Dermis blood vessel endothelial cell (primary cell): ENCODE measurements around the gene MTX1. TPM values are rescaled to one million over a fixed set of nuclear protein-coding genes. Genes with fewer than 3 reads are reported as not detected.
"Not testable (repeated sequence)": the region's sequence is repeated elsewhere in the genome, so short reads cannot be mapped to it uniquely, and the experiment has no call there.

Source experiments
- DNase-seq: peaks from one replicate; pipeline ENCODE4 v3.0.0; 2010
- total RNA-seq: library from RNA; depleted of rRNA; stranded (reverse); fragments of >200 nt; gene quantifications from 2 replicates; pipeline ENCODE4 v1.2.3, GENCODE V29; 2014

The MTX1 gene
- total RNA-seq, result 49.3 and 50.2 TPM in 2 replicates

- peak; percentile 89 for DNase-seq
Measured at GRCh38 chr1:155208541-155209311, at the start of gene MTX1. MTX1 (plus strand) TSS chr1:155208695; CDS start chr1:155208805, 110 bp downstream.

GRCh38 chr1:155158991-155159390 is 49.5 kb upstream of the MTX1 start:
- no peak for DNase-seq

GRCh38 chr1:155160128-155160527 is 48.4 kb upstream of the MTX1 start:
- no peak for DNase-seq

GRCh38 chr1:155162631-155163030 is 45.9 kb upstream of the MTX1 start:
- not testable (repeated sequence) for DNase-seq

- not testable (repeated sequence) for DNase-seq
Measured at GRCh38 chr1:155163785-155164184, 44.7 kb upstream of the MTX1 start.

- not testable (repeated sequence) for DNase-seq
Measured at GRCh38 chr1:155164625-155165024, 43.9 kb upstream of the MTX1 start.

- no peak for DNase-seq
Measured at GRCh38 chr1:155166051-155166470, 42.4 kb upstream of the MTX1 start.

- DNase-seq, result peak; percentile 93
Measured at GRCh38 chr1:155166471-155167165, 41.9 kb upstream of the MTX1 start.

- peak; percentile 97 for DNase-seq
Measured at GRCh38 chr1:155167166-155168104, 41.1 kb upstream of the MTX1 start.

GRCh38 chr1:155168105-155168445 is 40.4 kb upstream of the MTX1 start:
- DNase-seq, result not testable (repeated sequence)

GRCh38 chr1:155168456-155169210 is 39.9 kb upstream of the MTX1 start:
- no peak for DNase-seq

- DNase-seq, result no peak
Measured at GRCh38 chr1:155169541-155169940, 39.0 kb upstream of the MTX1 start.

GRCh38 chr1:155170101-155170785 is 38.3 kb upstream of the MTX1 start:
- no peak for DNase-seq

GRCh38 chr1:155170806-155171205 is 37.7 kb upstream of the MTX1 start:
- DNase-seq, result no peak

- DNase-seq, result no peak
Measured at GRCh38 chr1:155171836-155172731, 36.4 kb upstream of the MTX1 start.

- peak; percentile 97 for DNase-seq
Measured at GRCh38 chr1:155172732-155173477, 35.6 kb upstream of the MTX1 start, which contains the start of gene KRTCAP2. KRTCAP2 (minus strand) TSS chr1:155173304; CDS start chr1:155173224, 80 bp downstream.

- DNase-seq, result peak; percentile 58
Measured at GRCh38 chr1:155173478-155174323, 34.8 kb upstream of the MTX1 start, which contains the start of gene TRIM46. TRIM46 (plus strand) TSS chr1:155173849; CDS start chr1:155173967, 118 bp downstream.
